ENCODE measurements around the gene THAP7. TPM values are rescaled to one million over a fixed set of nuclear protein-coding genes. Genes with fewer than 3 reads are reported as not detected.
"Not testable (repeated sequence)": the region's sequence is repeated elsewhere in the genome, so short reads cannot be mapped to it uniquely, and the experiment has no call there.

THAP7 gene
- total RNA-seq, 1 experiment from 2014 or later: 38.5 TPM

DNA sequence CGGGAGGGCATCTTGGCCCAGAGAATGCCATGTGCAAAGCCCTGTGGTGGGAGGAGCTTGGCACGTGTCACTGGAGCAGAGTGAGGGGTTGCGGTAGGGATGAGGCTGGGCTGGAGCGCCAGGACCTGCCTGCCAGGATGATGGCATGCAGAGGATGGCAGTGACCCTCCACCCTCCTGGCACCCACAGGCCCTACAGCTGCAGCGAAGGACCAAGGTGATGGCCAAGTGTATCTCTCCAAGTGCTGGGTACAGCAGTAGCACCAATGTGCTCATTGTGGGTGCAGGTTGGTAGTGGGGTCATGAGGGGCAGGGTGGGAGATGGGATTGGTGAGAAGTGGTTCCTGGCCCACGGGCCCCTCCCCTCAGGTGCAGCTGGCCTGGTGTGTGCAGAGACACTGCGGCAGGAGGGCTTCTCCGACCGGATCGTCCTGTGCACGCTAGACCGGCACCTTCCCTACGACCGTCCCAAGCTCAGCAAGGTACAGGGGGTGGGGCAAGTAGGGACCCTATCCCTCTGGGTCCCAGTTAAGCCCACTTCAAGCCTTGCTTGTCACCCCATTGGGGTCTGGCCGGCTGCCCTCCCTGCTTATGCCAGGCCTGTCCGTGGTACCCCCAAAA, 27.5 kb downstream of the THAP7 start:
- intact Hi-C loops (cut with micrococcal nuclease; ENCODE audit: unreplicated experiment): no loop called here
- POLR2A ChIA-PET (ENCODE audit: low non-redundant PET): no interaction called here
- Histone ChIP-seq H3K27me3 (replicated peaks; ENCODE audit: insufficient read depth, low read depth, low read length, poor library complexity) (no peaks in the 10 kb centered on the region), H3K4me3 (ENCODE audit: low read depth, low read length, poor library complexity, severe bottlenecking) (no peak overlapping the region), H3K9me3 (ENCODE audit: low read depth, low read length, poor library complexity, severe bottlenecking) (peaks cover 10% of the 10 kb centered on the region), H3K27ac (ENCODE audit: low read depth, low read length, poor library complexity, severe bottlenecking) (no peak overlapping the region), H3K4me1 (ENCODE audit: insufficient read depth, low read length, poor library complexity, severe bottlenecking) (peaks cover 8% of the 10 kb centered on the region), H3K36me3 (ENCODE audit: insufficient read depth, low read length, poor library complexity, severe bottlenecking) (no peaks in the 10 kb centered on the region)
- CTCF ChIA-PET: no interaction called here
- no peak for DNase-seq (ENCODE audit: low spot score)
- TF ChIP-seq, protein P1, sequence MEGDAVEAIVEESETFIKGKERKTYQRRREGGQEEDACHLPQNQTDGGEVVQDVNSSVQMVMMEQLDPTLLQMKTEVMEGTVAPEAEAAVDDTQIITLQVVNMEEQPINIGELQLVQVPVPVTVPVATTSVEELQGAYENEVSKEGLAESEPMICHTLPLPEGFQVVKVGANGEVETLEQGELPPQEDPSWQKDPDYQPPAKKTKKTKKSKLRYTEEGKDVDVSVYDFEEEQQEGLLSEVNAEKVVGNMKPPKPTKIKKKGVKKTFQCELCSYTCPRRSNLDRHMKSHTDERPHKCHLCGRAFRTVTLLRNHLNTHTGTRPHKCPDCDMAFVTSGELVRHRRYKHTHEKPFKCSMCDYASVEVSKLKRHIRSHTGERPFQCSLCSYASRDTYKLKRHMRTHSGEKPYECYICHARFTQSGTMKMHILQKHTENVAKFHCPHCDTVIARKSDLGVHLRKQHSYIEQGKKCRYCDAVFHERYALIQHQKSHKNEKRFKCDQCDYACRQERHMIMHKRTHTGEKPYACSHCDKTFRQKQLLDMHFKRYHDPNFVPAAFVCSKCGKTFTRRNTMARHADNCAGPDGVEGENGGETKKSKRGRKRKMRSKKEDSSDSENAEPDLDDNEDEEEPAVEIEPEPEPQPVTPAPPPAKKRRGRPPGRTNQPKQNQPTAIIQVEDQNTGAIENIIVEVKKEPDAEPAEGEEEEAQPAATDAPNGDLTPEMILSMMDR (conservative IDR thresholded peaks at IDR 0.05; ENCODE audit: low read depth, low read length): no peak
- TF ChIP-seq EZH2 (IDR thresholded peaks at IDR 0.05; ENCODE audit: borderline replicate concordance, low read depth, low read length, poor library complexity, severe bottlenecking): no peak
- no TSS peak for BruUV-seq (replicated peaks)

DNA sequence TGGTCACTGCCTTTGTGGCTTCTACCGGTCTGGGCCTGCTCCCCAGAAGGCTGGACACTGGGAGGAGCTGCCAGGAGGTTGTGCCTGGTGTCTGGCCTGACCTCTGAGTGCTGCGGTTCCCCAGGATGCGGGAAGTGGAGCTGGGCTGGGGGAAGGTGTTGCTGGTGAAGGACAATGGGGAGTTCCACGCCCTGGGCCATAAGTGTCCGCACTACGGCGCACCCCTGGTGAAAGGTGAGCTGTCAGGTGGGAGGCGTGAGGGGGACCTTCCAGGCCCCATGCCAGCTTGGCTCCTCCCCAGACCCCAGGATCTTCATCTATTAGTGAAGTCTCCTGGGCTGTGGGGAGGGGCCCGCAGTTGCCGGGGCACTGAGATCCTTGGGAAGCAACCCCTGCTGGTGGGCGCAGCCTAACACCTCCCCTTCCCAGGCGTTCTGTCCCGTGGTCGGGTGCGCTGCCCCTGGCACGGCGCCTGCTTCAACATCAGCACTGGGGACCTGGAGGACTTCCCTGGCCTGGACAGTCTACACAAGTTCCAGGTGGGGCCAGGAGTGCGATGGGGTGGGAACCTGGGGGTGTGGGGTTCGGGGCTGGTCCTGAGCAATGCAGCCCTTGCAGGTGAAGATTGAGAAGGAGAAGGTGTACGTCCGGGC, 28.2 kb downstream of the THAP7 start:
- DNase-seq (ENCODE audit: low spot score): no peak
- TF ChIP-seq EZH2 (IDR thresholded peaks at IDR 0.05; ENCODE audit: borderline replicate concordance, low read depth, low read length, poor library complexity, severe bottlenecking): no peak
- TF ChIP-seq, protein P1 (conservative IDR thresholded peaks at IDR 0.05; ENCODE audit: low read depth, low read length): no peak
- no peak overlapping the region for H3K4me3 ChIP-seq (ENCODE audit: low read depth, low read length, poor library complexity, severe bottlenecking)
- H3K36me3 ChIP-seq (ENCODE audit: insufficient read depth, low read length, poor library complexity, severe bottlenecking): no peaks in the 10 kb centered on the region
- no TSS peak for BruUV-seq (replicated peaks)
- POLR2A ChIA-PET (ENCODE audit: low non-redundant PET): no interaction called here
- CTCF ChIA-PET: no interaction called here
- no peaks in the 10 kb centered on the region for H3K27me3 ChIP-seq (replicated peaks; ENCODE audit: insufficient read depth, low read depth, low read length, poor library complexity)
- intact Hi-C loops (cut with micrococcal nuclease; ENCODE audit: unreplicated experiment): no loop called here
- H3K27ac ChIP-seq (ENCODE audit: low read depth, low read length, poor library complexity, severe bottlenecking): no peak overlapping the region
- H3K9me3 ChIP-seq (ENCODE audit: low read depth, low read length, poor library complexity, severe bottlenecking): peaks cover 6% of the 10 kb centered on the region
- H3K4me1 ChIP-seq (ENCODE audit: insufficient read depth, low read length, poor library complexity, severe bottlenecking): peaks cover 8% of the 10 kb centered on the region

DNA sequence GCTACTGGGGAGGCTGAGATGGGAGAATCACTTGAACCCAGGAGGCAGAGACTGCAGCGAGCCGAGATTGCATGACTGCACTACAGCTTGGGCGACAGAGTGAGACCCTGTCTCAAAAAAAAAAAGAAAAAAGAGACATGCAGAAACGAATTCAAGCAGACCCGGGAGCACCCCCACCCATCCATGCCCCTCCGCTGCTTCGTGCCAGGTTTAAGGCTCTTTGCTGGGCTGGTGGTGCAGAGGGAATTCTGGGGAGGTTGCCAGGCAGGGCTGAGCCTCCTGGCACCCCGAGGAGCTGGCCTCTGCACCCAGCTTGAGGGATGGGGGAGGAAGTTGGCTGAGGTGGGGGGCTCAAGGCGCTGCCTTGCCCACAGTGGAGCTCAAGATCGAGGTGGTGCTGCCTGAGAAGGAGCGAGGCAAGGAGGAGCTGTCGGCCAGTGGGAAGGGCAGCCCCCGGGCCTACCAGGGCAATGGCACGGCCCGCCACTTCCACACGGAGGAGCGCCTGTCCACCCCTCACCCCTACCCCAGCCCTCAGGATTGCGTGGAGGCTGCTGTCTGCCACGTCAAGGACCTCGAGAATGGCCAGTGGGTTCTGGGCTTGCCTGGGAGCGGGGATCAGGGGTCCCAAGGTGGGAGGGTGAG, 28.9 kb downstream of the THAP7 start:
- no peak overlapping the region for H3K4me3 ChIP-seq (ENCODE audit: low read depth, low read length, poor library complexity, severe bottlenecking)
- no peaks in the 10 kb centered on the region for H3K9me3 ChIP-seq (ENCODE audit: low read depth, low read length, poor library complexity, severe bottlenecking)
- H3K27me3 ChIP-seq (replicated peaks; ENCODE audit: insufficient read depth, low read depth, low read length, poor library complexity): no peaks in the 10 kb centered on the region
- CTCF ChIA-PET: interaction anchor here (1.5 kb wide), 1 partner anchor 9 kb away, joined by 3 read pairs; the partner anchor contains the start of gene LZTR1
- DNase-seq (ENCODE audit: low spot score): no peak
- intact Hi-C loops (cut with micrococcal nuclease; ENCODE audit: unreplicated experiment): no loop called here
- H3K4me1 ChIP-seq (ENCODE audit: insufficient read depth, low read length, poor library complexity, severe bottlenecking): peaks cover 8% of the 10 kb centered on the region
- POLR2A ChIA-PET (ENCODE audit: low non-redundant PET): no interaction called here
- TF ChIP-seq, protein P1 (conservative IDR thresholded peaks at IDR 0.05; ENCODE audit: low read depth, low read length): no peak
- TF ChIP-seq EZH2 (IDR thresholded peaks at IDR 0.05; ENCODE audit: borderline replicate concordance, low read depth, low read length, poor library complexity, severe bottlenecking): no peak
- H3K27ac ChIP-seq (ENCODE audit: low read depth, low read length, poor library complexity, severe bottlenecking): no peak overlapping the region
- BruUV-seq (replicated peaks): no TSS peak
- H3K36me3 ChIP-seq (ENCODE audit: insufficient read depth, low read length, poor library complexity, severe bottlenecking): no peaks in the 10 kb centered on the region

DNA sequence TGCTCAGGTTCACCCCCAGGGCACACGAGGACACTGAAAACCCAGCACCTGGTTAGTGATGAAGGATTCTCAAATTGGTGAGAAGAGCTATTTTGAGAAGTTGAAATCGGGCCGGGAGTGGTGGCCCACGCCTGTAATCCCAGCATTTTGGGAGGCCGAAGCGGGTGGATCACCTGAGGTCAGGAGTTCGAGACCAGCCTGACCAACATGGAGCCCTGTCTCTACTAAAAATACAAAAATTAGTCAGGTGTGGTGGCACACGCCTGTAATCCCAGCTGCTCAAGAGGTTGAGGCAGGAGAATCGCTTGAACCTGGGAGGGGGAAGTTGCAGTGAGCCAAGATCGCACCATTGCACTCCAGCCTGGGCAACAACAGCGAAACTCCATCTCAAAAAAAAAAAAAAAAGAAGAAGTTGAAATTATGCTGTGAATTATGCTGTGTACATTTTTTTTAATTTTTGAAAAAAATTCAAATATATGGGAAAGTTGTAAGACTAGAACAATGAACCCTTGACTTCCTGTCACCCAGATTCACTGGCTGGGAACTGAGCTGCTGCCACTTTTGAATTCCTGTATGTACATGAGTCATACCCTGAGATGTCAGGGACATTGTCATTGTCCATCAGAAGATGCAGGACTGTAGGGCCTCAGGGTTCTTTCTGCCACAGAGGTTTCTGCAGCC, 29.8 kb downstream of the THAP7 start:
- H3K27ac ChIP-seq (ENCODE audit: low read depth, low read length, poor library complexity, severe bottlenecking); H3K9me3 ChIP-seq (ENCODE audit: low read depth, low read length, poor library complexity, severe bottlenecking); H3K27me3 ChIP-seq (replicated peaks; ENCODE audit: insufficient read depth, low read depth, low read length, poor library complexity); BruUV-seq (replicated peaks); intact Hi-C loops (cut with micrococcal nuclease; ENCODE audit: unreplicated experiment); H3K4me3 ChIP-seq (ENCODE audit: low read depth, low read length, poor library complexity, severe bottlenecking); DNase-seq (ENCODE audit: low spot score); H3K36me3 ChIP-seq (ENCODE audit: insufficient read depth, low read length, poor library complexity, severe bottlenecking); H3K4me1 ChIP-seq (ENCODE audit: insufficient read depth, low read length, poor library complexity, severe bottlenecking); POLR2A ChIA-PET (ENCODE audit: low non-redundant PET): not testable (repeated sequence)
- CTCF ChIA-PET: interaction anchor here (1.5 kb wide), 1 partner anchor 10 kb away, joined by 3 read pairs; the partner anchor contains the start of gene LZTR1

Measured in A673 (cell line).